ENCODE measurements around the gene ASTE1.
A peak's percentile ranks its signal among the peaks of the same experiment; 100 is the strongest.
"Not testable (repeated sequence)": the region's sequence is repeated elsewhere in the genome, so short reads cannot be mapped to it uniquely, and the experiment has no call there.

The ASTE1 gene, protein sequence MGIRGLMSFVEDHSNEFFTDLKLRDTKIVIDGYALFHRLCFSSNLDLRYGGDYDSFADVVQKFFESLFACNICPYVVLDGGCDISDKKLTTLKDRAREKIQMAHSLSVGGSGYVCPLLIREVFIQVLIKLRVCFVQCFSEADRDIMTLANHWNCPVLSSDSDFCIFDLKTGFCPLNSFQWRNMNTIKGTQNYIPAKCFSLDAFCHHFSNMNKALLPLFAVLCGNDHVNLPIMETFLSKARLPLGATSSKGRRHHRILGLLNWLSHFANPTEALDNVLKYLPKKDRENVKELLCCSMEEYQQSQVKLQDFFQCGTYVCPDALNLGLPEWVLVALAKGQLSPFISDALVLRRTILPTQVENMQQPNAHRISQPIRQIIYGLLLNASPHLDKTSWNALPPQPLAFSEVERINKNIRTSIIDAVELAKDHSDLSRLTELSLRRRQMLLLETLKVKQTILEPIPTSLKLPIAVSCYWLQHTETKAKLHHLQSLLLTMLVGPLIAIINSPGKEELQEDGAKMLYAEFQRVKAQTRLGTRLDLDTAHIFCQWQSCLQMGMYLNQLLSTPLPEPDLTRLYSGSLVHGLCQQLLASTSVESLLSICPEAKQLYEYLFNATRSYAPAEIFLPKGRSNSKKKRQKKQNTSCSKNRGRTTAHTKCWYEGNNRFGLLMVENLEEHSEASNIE

DNA sequence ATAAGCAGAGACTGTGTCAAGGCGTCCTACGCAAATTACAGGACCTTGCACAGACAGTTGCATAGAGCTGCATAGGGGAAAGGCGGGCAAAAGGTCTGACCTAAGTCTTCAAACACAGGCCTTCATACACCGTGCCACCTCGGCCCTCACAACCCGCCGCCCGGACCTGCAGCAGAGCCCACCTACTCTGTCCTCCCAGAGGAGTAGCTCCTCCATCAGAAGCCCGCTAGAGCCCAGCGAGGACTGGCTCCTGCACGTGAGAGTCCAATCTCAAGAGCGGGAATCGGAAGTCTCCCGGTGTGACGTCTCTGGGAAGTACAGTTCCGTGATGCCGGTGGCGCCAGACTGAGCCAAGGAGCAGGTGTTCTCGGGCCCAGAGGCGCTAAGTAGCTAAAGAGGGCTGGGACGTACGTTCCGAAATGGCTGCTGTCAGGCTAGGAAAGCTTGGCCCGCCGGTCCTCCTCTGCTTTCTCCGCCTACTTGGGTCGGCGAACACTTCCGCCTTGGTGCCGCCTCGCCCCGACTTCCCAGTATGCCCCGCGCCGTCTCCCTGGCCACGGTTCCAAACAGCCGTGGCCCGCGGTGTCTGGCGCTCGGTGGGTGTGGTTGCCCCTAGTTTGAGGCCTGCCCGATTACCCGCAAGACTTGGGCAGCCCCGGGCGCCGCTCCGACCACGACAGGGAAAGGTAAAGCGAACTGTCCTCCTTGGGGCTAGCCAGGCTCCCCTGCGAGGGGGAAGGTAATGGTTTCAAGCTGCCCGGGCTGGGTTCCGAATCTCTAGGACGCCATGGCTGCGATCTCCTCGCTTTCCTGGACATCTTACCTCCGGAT lies at the start of gene ASTE1, which contains the start of gene NEK11:
Gene ASTE1 (minus strand): TSS at position 505 of the 831 bp plus-strand sequence. CDS start 1,519 bp downstream, outside the sequence.
Gene NEK11 (plus strand): TSS at position 557 of the 831 bp plus-strand sequence. CDS start 2,832 bp downstream, outside the sequence.
- peak; percentile 44 for DNase-seq

DNA sequence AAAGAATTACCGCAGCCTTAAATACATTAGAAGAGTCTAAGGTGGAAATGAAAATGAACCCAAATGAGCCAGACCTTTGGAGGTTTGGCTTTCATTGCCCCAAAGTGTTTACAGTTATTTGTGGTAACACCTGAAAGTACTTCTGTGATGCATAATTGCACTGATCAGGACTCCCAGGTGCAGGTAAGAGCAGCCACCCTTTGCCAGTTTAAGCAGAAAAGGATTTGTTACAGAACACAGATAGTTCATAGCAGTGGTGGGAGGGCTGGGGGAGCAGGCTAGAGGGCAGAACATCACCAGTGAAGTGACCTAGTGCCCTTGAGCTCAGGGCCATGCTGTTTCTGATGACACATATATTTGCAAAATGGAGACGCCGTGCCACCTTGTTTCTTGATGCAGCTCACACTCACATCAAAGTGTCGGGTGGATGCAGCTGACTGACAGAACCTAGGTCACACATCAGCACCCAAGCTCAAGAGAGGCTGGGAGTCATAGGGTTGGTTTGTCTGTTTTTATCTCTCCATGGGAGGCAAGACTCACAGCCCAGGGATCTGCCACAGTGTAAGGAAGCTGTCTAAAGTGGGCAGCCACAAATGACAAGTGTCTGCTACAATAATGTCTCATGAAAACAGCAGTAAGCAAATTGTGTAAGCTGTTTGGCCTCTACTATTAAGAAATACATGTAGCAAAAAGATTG lies 49.2 kb upstream of the ASTE1 start:
- DNase-seq, result no peak

DNA sequence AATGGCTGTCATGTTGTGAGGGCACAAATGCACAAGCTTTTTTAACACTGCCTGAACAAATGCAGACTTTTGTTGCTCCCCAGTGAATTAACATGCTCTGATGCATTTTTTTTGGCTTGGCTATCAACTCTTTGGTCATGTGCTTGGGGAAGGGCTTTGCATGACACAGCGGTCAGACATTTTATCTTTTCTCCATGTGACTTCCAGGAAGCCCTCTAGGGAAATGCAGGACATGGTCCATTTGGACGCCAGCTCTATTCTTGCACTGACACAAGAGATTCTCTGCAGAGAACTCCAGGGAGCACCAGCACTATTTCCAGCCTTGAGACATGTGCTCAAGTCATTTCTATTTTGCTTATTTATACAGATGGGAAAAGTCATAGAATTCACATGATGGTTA lies 46.2 kb upstream of the ASTE1 start:
- no peak for DNase-seq

DNA sequence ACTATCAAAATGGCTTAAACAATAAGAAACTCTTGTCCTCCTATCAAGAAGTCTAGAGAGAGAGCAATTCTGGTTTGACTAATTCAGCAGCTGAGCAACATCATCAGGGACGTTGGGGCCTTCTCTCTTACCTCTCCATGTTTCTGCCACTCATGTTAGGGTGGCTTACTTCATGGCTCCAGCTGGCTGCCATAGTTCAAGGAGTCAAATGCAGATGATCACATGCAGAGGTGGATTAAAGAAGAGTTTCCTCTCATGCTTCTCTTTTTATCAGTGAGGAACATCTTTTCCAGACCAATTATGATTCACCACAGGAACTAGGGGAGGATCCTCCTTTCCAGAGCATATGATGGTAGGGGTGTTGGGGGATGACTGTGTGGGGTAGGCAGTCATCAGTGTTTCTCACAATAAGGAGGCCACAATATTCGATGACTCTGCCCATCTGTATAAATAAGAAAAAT lies 45.5 kb upstream of the ASTE1 start:
- DNase-seq, result no peak

DNA sequence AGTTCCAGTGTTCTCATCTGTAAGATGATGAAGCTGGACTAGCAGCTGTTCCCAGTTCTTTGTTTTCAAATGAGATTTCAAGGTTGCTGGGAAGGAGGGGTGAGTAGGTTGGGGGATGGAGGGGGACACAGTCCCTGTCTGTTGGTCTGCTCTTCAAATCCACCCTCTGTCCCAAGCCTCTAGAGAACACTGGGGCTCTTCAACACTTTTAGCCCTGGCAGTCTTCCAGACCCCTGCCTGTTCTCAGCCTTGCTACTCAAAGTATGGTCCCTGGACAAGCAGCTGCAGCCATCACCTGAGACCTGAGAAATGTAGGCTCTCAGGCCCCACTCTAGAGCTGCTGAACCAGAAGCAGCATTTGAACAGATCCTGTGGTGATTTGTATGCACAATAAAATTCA lies 41.4 kb upstream of the ASTE1 start:
- DNase-seq, result no peak

DNA sequence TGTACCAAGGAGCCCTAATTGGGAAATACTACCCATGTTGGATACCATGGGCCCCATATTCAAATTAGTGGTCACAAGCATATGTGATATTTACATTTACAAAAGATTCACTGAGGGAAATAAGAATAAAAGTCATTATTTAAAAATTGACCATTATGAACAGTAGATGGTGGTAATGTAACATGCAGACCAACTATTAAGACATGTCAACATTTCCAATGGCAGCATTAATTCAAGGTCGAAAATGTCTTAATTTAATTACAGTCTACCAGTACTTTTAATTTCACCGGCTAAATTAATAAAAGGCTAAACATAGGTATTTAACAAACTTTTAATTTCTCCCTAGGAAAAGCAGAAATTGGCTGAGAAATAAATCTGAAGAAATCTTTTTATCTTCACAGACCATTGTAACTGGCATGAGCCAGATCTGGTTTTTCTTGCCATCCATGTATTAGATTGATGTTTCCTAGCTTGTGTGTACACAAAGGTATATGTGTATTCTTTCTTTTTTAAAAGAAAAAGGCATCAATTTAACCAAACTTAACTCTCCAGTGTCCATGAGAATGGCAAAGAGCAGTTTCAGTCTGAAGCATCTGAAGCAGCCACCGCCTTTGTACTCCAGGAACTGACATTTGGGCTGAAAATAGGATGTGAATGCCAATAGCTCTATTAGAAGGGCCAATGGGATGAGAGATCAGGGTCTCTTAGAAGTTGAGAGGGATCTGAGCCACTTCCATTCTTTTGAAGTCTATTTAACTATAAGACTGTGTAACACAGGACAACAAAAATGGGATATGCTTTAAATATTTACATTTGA lies 26.6 kb upstream of the ASTE1 start:
- DNase-seq, result no peak

DNA sequence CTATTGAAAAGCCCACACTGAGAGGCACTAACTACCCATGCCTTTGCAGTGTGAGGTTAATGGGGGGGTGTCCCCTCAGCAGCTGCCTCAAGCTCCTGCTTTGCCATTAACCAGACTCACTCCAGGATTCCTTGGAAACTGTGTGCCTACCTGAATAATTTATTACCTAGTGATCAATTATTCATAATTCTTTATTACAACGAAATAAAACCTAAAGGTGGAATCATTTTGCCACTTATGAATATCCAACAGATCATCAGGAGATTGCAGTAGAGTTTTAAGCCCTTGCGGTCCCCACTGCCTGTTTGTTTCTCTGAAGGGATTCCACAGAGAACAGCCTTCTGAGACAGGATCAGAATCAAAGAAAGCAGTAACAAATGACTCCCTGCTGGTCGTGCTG lies 23.4 kb upstream of the ASTE1 start:
- no peak for DNase-seq

DNA sequence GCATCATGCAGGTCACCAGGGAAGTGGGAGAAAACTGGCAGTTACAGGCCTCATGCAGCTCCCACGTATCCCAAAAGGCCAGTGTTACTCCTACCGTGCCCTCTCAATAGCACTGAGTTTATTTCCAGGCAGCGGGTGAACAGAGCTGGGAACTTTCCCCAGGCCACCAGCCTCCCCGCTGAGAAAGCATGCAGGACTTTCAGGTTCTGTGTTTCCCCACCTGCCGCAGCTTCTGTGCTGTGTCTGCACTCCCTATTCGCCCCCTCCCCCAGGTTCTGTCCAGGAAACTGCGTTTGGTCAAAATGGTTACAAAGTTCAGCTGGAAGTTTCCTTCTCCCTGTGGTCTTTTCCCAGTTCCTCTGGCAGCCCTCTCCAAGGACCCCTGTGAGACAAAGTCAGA lies 21.4 kb upstream of the ASTE1 start:
- no peak for DNase-seq

DNA sequence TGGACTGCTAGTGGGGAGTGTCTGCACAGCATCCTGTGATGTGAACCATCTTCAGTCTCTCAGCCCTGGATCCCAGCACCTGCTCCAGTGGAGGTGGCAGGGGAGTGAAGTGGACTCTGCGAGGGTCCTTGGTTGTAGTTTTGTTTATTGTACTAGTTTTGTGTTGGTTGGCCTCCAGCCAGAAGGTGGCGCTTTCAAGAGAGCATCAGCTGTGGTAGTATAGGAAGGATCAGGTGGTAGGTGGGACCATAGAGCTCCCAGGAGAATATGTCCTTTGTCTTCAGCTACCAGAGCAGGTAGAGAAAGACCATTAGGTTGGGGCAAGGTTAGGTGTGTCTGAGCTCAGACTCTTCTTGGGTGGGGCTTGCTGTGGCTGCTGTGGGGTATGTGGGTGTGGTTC lies 21.0 kb upstream of the ASTE1 start:
- DNase-seq, result no peak

DNA sequence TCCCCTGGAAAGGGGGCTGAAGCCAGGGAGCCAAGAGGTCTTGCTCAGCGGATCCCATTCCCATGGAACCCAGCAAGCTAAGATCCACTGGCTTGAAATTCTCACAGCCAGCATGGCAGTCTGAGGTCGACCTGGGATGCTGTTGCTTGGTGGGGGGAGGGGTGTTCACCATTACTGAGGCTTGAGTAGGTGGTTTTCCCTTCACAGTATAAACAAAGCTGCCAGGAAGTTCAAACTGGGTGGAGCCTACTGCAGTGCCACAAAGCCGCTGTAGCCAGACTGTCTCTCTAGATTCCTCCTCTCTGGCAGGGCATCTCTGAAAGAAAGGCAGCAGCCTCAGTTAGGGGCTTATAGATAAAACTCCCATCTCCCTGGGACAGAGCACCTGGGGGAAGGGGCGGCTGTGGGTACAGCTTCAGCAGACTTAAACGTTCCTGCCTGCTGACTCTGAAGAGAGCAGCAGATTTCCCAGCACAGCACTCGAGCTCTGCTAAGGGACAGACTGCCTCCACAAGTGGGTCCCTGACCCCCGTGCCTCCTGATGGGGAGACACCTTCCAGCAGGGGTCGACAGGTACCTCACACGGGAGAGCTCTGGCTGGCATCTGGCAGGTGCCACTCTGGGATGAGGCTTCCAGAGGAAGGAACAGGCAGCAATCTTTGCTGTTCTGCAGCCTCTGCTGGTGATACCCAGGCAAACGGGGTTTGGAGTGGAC lies 15.8 kb upstream of the ASTE1 start:
- DNase-seq, result not testable (repeated sequence)

DNA sequence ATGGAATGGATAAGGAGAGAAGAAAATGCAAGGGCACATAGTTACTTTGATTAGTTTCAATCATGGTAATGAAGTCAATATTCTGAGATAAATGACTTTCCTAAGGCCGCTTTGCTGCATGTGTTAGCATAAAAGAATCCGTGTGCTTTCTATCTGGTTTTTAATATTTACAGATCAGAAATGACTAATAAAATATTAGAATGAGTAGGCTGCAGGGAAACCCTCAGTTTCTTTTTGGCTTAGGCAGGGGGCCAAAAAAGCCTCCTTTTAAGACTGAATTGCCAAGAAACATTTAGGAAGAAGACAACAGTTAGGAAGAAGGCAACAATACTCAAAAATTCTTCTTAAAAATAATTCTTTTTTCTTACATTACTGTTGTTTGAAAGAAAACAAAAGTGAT lies 11.7 kb upstream of the ASTE1 start:
- no peak for DNase-seq

DNA sequence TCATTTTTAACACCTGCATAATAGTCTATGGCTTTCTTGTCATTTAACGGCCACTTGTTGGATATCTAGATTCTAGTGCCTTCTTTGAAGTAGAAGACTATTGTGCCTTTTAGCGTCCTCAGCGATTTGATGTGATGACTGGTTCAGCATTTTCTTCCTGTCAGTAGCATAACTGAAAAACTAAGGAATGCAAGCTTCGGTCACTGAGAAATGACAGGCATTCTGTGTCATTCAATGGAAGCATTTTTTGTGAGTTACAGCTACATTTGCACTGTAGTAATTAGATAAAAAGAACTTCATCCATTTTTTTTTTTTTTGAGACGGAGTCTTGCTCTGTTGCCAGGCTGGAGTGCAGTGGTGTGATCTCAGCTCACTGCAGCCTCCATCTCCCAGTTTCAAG lies 10.4 kb upstream of the ASTE1 start:
- no peak for DNase-seq

DNA sequence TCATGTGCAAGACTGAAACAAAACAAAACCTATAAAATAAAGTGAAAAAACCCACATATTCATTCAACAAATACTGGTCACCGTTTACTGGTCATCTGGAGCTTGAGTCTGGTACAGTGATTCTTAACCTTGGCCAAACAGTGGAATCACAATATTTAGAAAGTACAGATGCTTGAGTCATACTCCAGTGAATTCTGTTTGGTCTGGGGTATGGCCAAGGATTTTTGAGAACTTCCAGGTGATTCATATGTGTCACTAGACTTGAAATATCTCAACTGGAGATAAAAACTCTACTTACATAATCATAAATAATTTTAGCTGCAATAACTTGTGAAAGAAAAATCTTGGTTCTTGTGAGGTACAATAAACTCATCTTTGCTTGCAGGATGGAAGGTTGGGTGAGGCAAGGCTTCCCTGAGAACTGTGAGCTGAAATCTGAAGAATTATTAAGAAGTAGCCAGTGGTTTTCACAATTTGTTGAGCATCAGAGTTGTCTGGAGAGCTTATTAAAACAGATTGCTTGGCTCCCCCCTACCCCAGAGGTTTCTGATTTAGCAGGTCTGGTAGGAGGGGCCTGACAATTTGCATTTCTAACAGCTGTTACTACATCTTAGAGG lies 9.7 kb upstream of the ASTE1 start:
- DNase-seq, result no peak

DNA sequence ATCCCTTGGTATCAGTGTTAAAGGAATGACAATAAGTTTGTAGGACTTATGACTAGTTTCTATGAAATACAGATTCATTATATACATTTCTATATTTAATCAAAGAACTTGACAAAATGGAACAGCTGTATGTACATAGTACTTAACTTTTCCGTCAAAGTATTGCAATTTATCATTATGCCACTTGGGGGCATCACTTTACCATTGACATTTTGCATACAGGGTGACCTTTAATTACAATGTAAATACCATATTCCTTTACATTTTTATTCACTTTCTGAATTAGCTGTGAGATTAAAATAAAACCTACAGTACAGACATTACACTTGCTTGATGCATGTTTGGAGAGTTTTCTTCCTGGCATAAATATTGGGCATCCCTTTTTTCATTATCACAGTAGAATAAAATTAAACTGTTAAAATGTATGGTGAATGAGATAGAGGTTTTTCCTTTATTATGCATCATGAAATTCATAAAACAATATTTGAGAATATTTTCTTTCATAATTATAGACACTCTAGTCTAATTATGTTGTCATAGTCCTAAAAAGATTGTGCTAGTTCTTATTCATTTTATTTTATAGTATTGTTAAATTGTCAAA lies 7.0 kb upstream of the ASTE1 start:
- no peak for DNase-seq

DNA sequence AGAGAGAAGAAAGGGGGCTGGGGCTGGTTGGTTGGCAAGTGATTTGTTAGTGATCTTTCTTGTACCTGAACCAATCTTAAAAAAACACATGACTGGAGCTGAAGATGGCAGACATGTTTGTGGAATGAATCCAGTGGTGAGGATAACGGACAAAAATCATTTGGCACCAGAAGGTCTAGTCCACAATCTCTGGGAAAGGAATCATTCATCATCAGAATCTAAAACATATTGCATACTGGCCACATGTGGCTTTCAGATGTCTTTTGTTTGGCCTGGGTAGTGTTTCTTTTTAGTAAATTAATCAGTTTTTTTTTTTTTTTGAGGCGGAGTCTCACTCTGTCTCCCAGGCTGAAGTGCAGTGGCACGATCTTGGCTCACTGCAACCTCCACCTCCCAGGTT lies 5.0 kb upstream of the ASTE1 start:
- DNase-seq, result no peak

DNA sequence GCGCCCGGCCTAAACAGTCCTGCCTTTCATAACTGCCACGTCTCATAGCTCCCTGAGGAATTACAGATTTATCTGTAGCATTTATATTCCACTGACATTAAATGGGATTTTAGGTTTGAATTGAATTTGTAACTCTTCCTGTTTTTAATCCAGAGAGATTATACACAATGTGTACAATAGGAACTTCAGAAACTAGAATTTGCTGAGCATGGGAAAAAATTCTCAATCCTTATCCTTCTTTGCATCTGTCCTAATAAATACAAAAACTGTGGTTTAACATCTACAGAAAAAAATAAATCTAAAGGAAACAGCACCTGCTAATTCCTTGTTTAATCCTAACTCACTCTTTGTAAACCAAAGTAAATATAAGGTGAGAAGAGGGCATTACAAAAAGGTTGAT lies 2.2 kb upstream of the ASTE1 start:
- no peak for DNase-seq

DNA sequence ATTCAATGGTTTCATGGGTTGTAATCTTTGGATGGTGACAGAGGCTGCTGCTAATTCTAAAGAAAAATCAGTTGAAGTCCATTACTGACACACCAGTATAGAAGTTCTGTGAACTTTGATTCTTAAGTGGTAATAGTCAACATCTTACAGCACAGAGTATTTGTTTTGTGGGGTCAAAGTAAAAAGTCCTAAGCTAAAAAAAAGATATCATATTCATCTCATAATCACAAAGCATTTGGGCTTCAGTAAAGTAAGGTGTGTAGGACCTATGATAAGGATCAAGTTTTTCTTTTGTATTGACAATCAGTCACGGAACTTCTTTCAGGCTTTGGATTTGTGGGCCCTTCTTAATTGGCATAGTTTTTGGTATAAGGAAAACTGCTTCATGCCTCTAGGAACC lies 1.1 kb downstream of the ASTE1 start:
- DNase-seq, result no peak

DNA sequence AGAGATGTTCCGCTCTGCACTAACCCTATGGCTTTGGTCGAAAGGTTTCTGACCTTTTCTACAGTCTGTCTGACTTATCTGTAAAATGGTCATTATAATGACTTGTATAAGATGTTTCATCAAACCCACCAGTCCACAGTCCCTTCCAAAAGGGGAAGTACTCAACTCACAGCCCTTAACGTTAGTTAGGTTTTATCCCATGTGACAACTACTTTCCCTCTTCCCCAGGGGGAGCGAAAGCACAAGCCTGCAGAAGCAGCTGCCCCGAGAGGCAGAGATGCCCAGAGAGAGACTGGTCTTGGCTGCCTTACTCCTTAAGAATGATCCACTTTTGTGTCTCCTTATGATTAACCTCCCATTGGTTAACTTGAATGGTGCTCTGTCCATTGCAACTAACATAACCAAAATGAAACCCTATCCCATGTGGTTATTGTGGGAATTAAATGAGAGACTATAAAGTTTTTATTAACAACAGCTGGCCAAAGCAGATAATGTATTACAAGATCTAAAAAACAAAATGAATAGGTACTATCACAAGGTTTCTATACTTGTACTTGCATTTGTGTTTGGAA lies 6.4 kb downstream of the ASTE1 start:
- DNase-seq, result no peak

DNA sequence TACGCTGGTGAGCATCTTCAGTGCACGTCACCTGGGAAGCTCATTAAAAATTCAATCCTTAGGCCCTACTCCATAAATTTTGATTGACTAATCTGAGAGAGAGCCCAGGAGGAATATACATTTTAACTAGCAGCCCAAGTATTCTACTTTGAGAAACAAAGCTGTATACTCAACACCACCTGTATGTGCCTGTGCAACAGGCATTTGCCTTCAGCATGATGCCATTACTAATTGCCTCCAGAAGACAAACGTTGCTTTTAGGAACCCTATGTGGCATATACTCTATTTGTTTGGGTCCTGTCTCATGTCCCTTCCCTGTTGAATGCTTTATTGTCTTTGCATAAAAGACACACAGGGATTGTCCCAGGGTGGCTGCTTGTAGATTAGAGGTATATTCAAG lies 7.7 kb downstream of the ASTE1 start:
- DNase-seq, result no peak

DNA sequence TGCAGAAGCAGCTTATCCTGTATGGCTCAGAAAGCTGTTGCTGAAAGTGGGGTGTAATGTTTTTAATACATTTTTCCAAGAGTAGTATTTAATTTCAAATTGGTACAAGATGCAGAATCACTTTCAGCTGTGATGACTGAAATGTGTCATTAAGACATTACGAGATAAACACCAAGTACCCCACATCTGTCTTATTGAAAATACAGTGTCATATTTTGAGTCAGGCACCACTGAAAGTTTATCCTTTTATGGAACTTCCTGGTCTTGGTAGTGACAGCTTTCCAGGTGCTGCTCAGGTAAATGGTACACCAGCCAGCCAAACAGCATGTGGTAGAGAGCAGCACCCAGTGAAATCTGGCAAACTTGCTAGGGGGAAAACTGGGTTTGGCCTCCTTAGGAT lies 16.9 kb downstream of the ASTE1 start:
- DNase-seq, result no peak
